Measurements from ENCODE around the gene CACFD1. TPM values are rescaled to one million over a fixed set of nuclear protein-coding genes. Genes with fewer than 3 reads are reported as not detected.

CACFD1 gene
- total RNA-seq, 2 donors from 2014 or later: 19.2 to 25.4 TPM

- Histone ChIP-seq H3K9me3 (no peaks in the 10 kb centered on the region), H3K36me3 (replicated peaks in 1 of 2; ENCODE audit: insufficient read depth in 1 of 2, low read depth in 2 of 2) (no peaks in the 10 kb centered on the region), H3K27ac (no peak overlapping the region), H3K4me3 (no peak overlapping the region), H3K27me3 (no peaks in the 10 kb centered on the region), H3K4me1 (peaks cover 30% of the 10 kb centered on the region)
- 90 to 94% methylated on average over 8 of the region's 8 CpGs for WGBS, 2 donors
- TF ChIP-seq POLR2A (IDR thresholded peaks at IDR 0.05) (no peak), CTCF (IDR thresholded peaks at IDR 0.05) (no peak)
- intact Hi-C loops (cut with DNase I): no loop called here
- ATAC-seq (no peak), DNase-seq (no peak)
Measured at GRCh38 chr9:133508046-133508445, 48.3 kb downstream of the CACFD1 start.

GRCh38 chr9:133509179-133510083 is 49.7 kb downstream of the CACFD1 start:
- 5 to 7% methylated on average over 20 to 26 of the region's 26 CpGs for WGBS, 2 donors
- Histone ChIP-seq H3K27me3 (no peaks in the 10 kb centered on the region), H3K9me3 (no peaks in the 10 kb centered on the region), H3K4me1 (peaks cover 31% of the 10 kb centered on the region), H3K36me3 (replicated peaks in 1 of 2; ENCODE audit: insufficient read depth in 1 of 2, low read depth in 2 of 2) (no peaks in the 10 kb centered on the region), H3K27ac (peak overlapping the region; percentile 12 to 57 (median 50)), H3K4me3 (no peak overlapping the region)
- intact Hi-C loops (cut with DNase I): no loop called here
- peak; percentile 33 to 76 (median 65) for DNase-seq
- peak; percentile 50 for ATAC-seq
- no peak for TF ChIP-seq POLR2A (IDR thresholded peaks at IDR 0.05)
- no peak for TF ChIP-seq CTCF (IDR thresholded peaks at IDR 0.05)

GRCh38 chr9:133510926-133511505 is 51.2 kb downstream of the CACFD1 start:
- ATAC-seq: no peak
- no peak for DNase-seq
- Histone ChIP-seq H3K4me3 (no peak overlapping the region), H3K27ac (no peak overlapping the region), H3K36me3 (replicated peaks in 1 of 2; ENCODE audit: insufficient read depth in 1 of 2, low read depth in 2 of 2) (no peaks in the 10 kb centered on the region), H3K4me1 (peaks cover 29% of the 10 kb centered on the region), H3K9me3 (no peaks in the 10 kb centered on the region), H3K27me3 (no peaks in the 10 kb centered on the region)
- TF ChIP-seq CTCF (IDR thresholded peaks at IDR 0.05): no peak
- TF ChIP-seq POLR2A (IDR thresholded peaks at IDR 0.05): no peak
- intact Hi-C loops (cut with DNase I): no loop called here
- WGBS, 2 donors: 91% methylated on average over 12 to 22 of the region's 27 CpGs

GRCh38 chr9:133511607-133512006 is 51.8 kb downstream of the CACFD1 start:
- no peaks in the 10 kb centered on the region for H3K36me3 ChIP-seq (replicated peaks in 1 of 2; ENCODE audit: insufficient read depth in 1 of 2, low read depth in 2 of 2)
- TF ChIP-seq POLR2A (IDR thresholded peaks at IDR 0.05) (no peak), CTCF (IDR thresholded peaks at IDR 0.05) (no peak)
- no peak for DNase-seq
- H3K9me3 ChIP-seq: no peaks in the 10 kb centered on the region
- WGBS, 2 donors: 85 to 86% methylated on average over 10 of the region's 10 CpGs
- no peak for ATAC-seq
- intact Hi-C loops (cut with DNase I): no loop called here
- no peak overlapping the region for H3K4me3 ChIP-seq
- H3K27ac ChIP-seq: no peak overlapping the region
- H3K4me1 ChIP-seq: peaks cover 25% of the 10 kb centered on the region
- no peaks in the 10 kb centered on the region for H3K27me3 ChIP-seq

Measured in body of pancreas (tissue), 4 donors.